Lower leg skin (tissue), 4 donors: ENCODE results near the gene TNIK. TPM values are rescaled to one million over a fixed set of nuclear protein-coding genes. Genes with fewer than 3 reads are reported as not detected.

ENCODE experiments used
- DNase-seq, 2 donors: peaks; one replicate each; pipeline ENCODE4 v3.0.0-alpha.2; 2019; ENCODE audit warnings: low spot score in 2 of 2
- H3K4me3 ChIP-seq: fragments of 200-600 bp; sonication (generic); 2 replicates; pipeline ENCODE4 v1.5.1; 2017; ENCODE audit warnings: mild to moderate bottlenecking, low read depth; ENCODE audit not compliant: poor library complexity, severe bottlenecking
- POLR2A ChIP-seq, 2 donors: fragments of 450-650 bp; IDR thresholded peaks; one replicate each; pipeline ENCODE4 v1.6.1; 2016 to 2017; ENCODE audit warnings: antibody characterized with exemption in 2 of 2, mild to moderate bottlenecking in 1 of 2, moderate library complexity in 1 of 2
- WGBS, 2 donors: methylation state at CpG; one replicate each; pipeline ENCODE4 v1.1.5; 2018; 5-methylcytosine and 5-hydroxymethylcytosine counted together
- intact Hi-C: fragments of 100-400 bp; cut with DNase I; formaldehyde crosslinking; loops from one replicate; pipeline ENCODE4 v1.15.0; 2023; ENCODE audit warnings: low total_unique reads
- total RNA-seq, 4 donors: library from RNA; depleted of rRNA; stranded (reverse); fragments of >200 nt; gene quantifications; one replicate each; pipeline ENCODE4 v1.1.0, GENCODE V29; 2016
- TF ChIP-seq, protein P1 (sequence below), 3 donors: fragments of 450-650 bp; IDR thresholded peaks; one replicate each; pipeline ENCODE4 v1.5.1; 2016; ENCODE audit warnings: antibody characterized with exemption in 3 of 3, mild to moderate bottlenecking in 3 of 3, moderate library complexity in 2 of 3

The TNIK gene
- total RNA-seq, 4 donors from 2014 or later, result 0.72 to 4.7 (median 2.4) TPM

DNA sequence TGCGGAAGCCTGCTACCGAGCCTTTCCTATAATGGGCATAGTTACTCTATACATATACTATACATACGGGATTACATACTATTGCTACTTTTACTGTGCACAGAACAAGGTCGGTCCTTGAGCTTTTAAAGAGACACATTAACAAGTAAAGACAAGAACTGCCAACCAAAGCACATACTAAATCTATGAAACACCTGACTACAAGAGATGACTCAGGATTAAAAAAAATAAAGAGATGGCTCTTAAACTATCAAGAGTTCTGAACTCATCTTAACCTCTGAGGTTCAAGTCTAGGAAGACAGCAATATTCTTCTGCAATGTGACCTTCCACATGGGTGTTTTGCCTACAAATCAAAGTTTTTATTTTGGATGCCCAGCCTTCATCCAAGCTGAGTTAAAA is 106.8 kb downstream of the TNIK start:
- 67 to 71% methylated on average over 4 of the region's 4 CpGs for WGBS, 2 donors
- intact Hi-C loops, result no loop called here
- DNase-seq, result no peak
- H3K4me3 ChIP-seq, result no peak overlapping the region
- TF ChIP-seq POLR2A (IDR thresholded peaks at IDR 0.05), result no peak
- TF ChIP-seq, protein P1, sequence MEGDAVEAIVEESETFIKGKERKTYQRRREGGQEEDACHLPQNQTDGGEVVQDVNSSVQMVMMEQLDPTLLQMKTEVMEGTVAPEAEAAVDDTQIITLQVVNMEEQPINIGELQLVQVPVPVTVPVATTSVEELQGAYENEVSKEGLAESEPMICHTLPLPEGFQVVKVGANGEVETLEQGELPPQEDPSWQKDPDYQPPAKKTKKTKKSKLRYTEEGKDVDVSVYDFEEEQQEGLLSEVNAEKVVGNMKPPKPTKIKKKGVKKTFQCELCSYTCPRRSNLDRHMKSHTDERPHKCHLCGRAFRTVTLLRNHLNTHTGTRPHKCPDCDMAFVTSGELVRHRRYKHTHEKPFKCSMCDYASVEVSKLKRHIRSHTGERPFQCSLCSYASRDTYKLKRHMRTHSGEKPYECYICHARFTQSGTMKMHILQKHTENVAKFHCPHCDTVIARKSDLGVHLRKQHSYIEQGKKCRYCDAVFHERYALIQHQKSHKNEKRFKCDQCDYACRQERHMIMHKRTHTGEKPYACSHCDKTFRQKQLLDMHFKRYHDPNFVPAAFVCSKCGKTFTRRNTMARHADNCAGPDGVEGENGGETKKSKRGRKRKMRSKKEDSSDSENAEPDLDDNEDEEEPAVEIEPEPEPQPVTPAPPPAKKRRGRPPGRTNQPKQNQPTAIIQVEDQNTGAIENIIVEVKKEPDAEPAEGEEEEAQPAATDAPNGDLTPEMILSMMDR (IDR thresholded peaks at IDR 0.05), result no peak

DNA sequence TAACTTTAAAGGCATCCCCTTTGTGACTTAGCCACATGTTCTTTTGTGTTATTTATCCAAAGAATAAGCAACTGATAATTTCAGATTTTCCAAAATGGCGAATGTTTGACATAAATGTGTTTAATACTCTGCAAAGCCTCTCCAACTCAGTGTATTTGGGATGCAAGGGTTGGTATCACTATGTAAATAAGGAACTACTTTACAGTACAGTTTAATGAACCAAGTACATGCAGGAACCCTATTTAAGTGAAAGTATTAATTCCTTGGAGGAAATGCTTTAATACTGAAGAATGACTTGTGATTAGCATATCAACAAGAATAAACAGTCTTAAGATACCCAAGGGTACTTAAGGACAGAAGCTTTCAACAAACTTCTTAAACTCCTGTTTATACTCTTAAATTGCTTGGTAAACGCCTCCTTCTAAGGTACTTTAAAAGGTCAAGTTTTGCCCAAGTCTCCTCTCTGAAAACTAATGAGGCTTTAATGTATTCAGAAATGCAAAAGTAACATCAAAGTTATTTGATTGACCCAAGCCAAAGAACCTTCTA is 107.7 kb downstream of the TNIK start:
- WGBS, 2 donors, result 87 to 92% methylated on average over 2 of the region's 2 CpGs
- intact Hi-C loops, result no loop called here
- no peak overlapping the region for H3K4me3 ChIP-seq
- TF ChIP-seq, protein P1 (IDR thresholded peaks at IDR 0.05), result no peak
- no peak for DNase-seq

DNA sequence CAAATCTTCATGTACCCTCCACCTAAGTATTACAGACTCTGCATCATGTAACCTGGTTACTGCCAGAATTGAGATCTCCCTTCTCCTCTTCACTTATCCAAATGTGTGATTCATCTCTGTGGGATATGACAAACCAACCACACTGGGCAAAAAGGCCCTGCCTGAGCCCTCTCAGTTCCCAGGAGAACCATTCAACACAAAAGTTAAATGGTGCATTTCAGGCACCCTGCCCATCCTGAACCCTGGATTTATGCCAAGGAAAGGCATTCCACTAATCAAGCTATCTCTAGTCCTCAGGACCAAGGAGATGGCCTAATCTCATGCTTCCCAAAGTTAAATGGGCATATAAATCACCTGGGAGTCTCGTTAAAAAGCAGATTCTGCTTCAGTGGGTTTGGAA is 108.5 kb downstream of the TNIK start:
- no peak overlapping the region for H3K4me3 ChIP-seq
- 67 to 76% methylated on average over 1 of the region's 1 CpG for WGBS, 2 donors
- intact Hi-C loops, result no loop called here

DNA sequence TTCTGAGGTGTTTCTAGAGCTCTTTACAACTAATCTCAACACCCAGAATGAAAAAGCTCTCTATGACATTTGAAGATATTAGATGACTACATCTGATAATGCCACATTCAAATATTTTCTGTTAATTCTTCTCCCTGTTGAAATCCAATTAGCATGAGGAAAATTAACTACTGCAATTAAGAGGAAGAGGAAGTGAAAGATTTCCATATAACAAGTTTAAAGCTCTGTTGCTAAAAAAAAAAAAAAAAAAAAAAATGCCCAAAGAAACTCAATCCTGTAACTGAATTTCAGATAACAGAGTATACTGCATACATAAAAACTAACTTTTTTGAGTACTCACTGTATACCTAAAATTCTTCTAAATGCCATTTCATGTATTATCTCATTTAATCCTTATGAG is 109.8 kb downstream of the TNIK start:
- DNase-seq, result no peak
- TF ChIP-seq, protein P1 (IDR thresholded peaks at IDR 0.05), result no peak
- TF ChIP-seq POLR2A (IDR thresholded peaks at IDR 0.05), result no peak
- intact Hi-C loops, result no loop called here

More for the DNA sequence above, 108.5 kb downstream of the TNIK start:
- TF ChIP-seq, protein P1 (IDR thresholded peaks at IDR 0.05), result no peak
- no peak for TF ChIP-seq POLR2A (IDR thresholded peaks at IDR 0.05)
- peak in 1 of 2 donors; percentile 23 for DNase-seq

DNA sequence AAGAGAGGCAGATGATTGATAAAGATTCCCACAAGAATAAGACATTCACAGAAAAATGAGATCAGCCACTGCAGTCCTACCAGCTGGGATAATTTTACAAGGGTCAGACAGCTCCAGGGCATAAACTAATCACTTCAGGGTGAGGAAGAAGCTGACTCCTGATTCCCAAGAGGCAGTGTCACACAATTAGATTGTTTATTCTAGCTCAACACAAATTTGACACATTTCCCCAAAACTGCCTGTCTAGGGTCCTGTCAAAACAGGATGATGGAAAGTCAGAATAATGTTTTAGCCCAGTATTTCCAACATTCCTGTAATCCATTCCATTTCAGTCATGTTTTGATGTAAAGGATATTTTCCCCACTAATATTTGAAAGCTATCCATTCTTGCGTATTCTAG is 110.8 kb downstream of the TNIK start:
- no peak for DNase-seq
- 93 to 100% methylated on average over 1 of the region's 1 CpG for WGBS, 2 donors
- H3K4me3 ChIP-seq, result no peak overlapping the region
- no peak for TF ChIP-seq POLR2A (IDR thresholded peaks at IDR 0.05)
- TF ChIP-seq, protein P1 (IDR thresholded peaks at IDR 0.05), result no peak
- intact Hi-C loops, result no loop called here

More for the DNA sequence above, 109.8 kb downstream of the TNIK start:
- H3K4me3 ChIP-seq, result no peak overlapping the region

DNA sequence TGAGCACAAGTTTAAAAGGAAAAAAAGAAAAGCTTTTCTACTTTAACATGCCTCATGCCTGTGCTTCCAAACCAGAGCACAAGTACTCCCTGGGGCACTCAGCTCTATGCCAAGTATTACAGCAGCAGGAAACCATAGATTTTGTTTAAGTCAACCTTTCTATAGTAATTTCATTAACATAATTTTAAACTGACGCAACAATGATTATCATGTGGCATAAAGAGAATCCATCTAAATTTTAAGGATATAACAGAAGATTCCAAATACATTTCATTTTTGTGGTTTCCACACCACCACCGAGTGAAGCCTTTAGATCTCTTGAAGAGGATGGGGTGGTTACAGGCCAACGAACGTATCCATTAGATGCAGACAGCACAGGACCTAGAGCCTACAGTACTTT is 112.1 kb downstream of the TNIK start:
- intact Hi-C loops, result no loop called here
- H3K4me3 ChIP-seq, result no peak overlapping the region
- 44 to 47% methylated on average over 4 of the region's 4 CpGs for WGBS, 2 donors
- TF ChIP-seq POLR2A (IDR thresholded peaks at IDR 0.05), result no peak
- TF ChIP-seq, protein P1 (IDR thresholded peaks at IDR 0.05), result no peak
- DNase-seq, result no peak
